GM23338 (cell line): ENCODE measurements around the gene SCGB3A2. TPM values are rescaled to one million over a fixed set of nuclear protein-coding genes. Genes with fewer than 3 reads are reported as not detected.

Experiments
- ATAC-seq: fragments of 200-7000 bp; cut with Tn5 transposase; 3 replicates; pipeline ENCODE4 v1.9.1; 2020
- DNase-seq: peaks from one replicate; pipeline ENCODE4 v3.0.0-alpha.2; 2015; ENCODE audit warnings: low spot score
- H2AFZ ChIP-seq: fragments of 200-600 bp; sonication (generic); 2 replicates; pipeline ENCODE4 v1.8.0; 2016; ENCODE audit warnings: antibody characterized with exemption, mild to moderate bottlenecking, moderate library complexity
- H3F3A ChIP-seq: fragments of 200-600 bp; sonication (generic); replicated peaks from 2 replicates; pipeline ENCODE4 v1.8.0; 2017; ENCODE audit warnings: antibody characterized with exemption, mixed run types, low read depth
- H3K27ac ChIP-seq: fragments of 200-600 bp; sonication (generic); 2 replicates; pipeline ENCODE4 v1.6.1; 2016; ENCODE audit warnings: low read depth
- H3K27me3 ChIP-seq: fragments of 200-600 bp; sonication (generic); 2 replicates; pipeline ENCODE4 v1.8.0; 2016; ENCODE audit warnings: mild to moderate bottlenecking, mixed run types, moderate library complexity; ENCODE audit not compliant: insufficient read depth
- H3K36me3 ChIP-seq: fragments of 200-600 bp; sonication (generic); 2 replicates; pipeline ENCODE4 v1.8.0; 2016; ENCODE audit warnings: mild to moderate bottlenecking; ENCODE audit not compliant: insufficient read depth
- H3K4me1 ChIP-seq: fragments of 200-600 bp; sonication (generic); 2 replicates; pipeline ENCODE4 v1.8.0; 2016; ENCODE audit warnings: mild to moderate bottlenecking, moderate library complexity; ENCODE audit not compliant: insufficient read depth
- H3K4me2 ChIP-seq: fragments of 200-600 bp; sonication (generic); 2 replicates; pipeline ENCODE4 v1.7.1; 2017; ENCODE audit warnings: mixed run types
- H3K4me3 ChIP-seq: fragments of 200-600 bp; sonication (generic); 2 replicates; pipeline ENCODE4 v1.6.1; 2016; ENCODE audit warnings: mixed run types
- H3K79me2 ChIP-seq: fragments of 200-600 bp; sonication (generic); replicated peaks from 2 replicates; pipeline ENCODE4 v1.8.0; 2017; ENCODE audit warnings: mild to moderate bottlenecking; ENCODE audit not compliant: insufficient read depth
- H3K9me2 ChIP-seq: fragments of 200-600 bp; sonication (generic); 2 replicates; pipeline ENCODE4 v1.8.0; 2017; ENCODE audit not compliant: insufficient read depth
- H4K20me1 ChIP-seq: fragments of 200-600 bp; sonication (generic); replicated peaks from 2 replicates; pipeline ENCODE4 v1.8.0; 2017; ENCODE audit warnings: mild to moderate bottlenecking; ENCODE audit not compliant: insufficient read depth
- H3K27ac Mint-ChIP-seq: 2 replicates; pipeline ENCODE4 v1.8.0; 2020; ENCODE audit warnings: inconsistent platforms, mild to moderate bottlenecking, moderate library complexity, mixed read lengths
- H3K27me3 Mint-ChIP-seq: 3 replicates; pipeline ENCODE4 v1.8.0; 2022; ENCODE audit warnings: low read depth, mild to moderate bottlenecking, moderate library complexity, mixed read lengths, inconsistent platforms; ENCODE audit not compliant: insufficient read depth, poor library complexity
- H3K36me3 Mint-ChIP-seq: 3 replicates; pipeline ENCODE4 v1.8.0; 2021; ENCODE audit warnings: low read depth, mild to moderate bottlenecking, inconsistent platforms, moderate library complexity, mixed read lengths
- H3K4me1 Mint-ChIP-seq: 3 replicates; pipeline ENCODE4 v1.8.0; 2020; ENCODE audit warnings: mild to moderate bottlenecking, inconsistent platforms, mixed read lengths
- H3K4me3 Mint-ChIP-seq: 3 replicates; pipeline ENCODE4 v1.8.0; 2021; ENCODE audit warnings: moderate library complexity, mild to moderate bottlenecking, inconsistent platforms, mixed read lengths
- H3K9me3 Mint-ChIP-seq: 3 replicates; pipeline ENCODE4 v1.8.0; 2020; ENCODE audit warnings: moderate library complexity, mild to moderate bottlenecking, inconsistent platforms, mixed read lengths
- CREB1 ChIP-seq: fragments of 250-450 bp; sonication (Bioruptor Pico); IDR thresholded peaks from 2 replicates; pipeline ENCODE4 v1.5.0; 2020; ENCODE audit warnings: low read depth, mild to moderate bottlenecking, moderate library complexity
- EZH2 ChIP-seq: fragments of 200-600 bp; sonication (generic); IDR thresholded peaks from one replicate; pipeline ENCODE4 v1.8.0; 2017; ENCODE audit warnings: antibody characterized with exemption, mild to moderate bottlenecking, low read depth; ENCODE audit not compliant: unreplicated experiment
- EZH2phosphoT487 ChIP-seq: fragments of 200-600 bp; sonication (generic); IDR thresholded peaks from one replicate; pipeline ENCODE4 v1.8.1; 2018; ENCODE audit warnings: antibody characterized with exemption; ENCODE audit not compliant: unreplicated experiment
- JUNB ChIP-seq: IDR thresholded peaks from one replicate; pipeline ENCODE4 v1.6.1; 2016; ENCODE audit warnings: antibody characterized with exemption; ENCODE audit not compliant: unreplicated experiment
- NANOG ChIP-seq: IDR thresholded peaks from 2 replicates; pipeline ENCODE4 v1.6.1; 2016; ENCODE audit warnings: antibody characterized with exemption, borderline replicate concordance
- POLR2AphosphoS5 ChIP-seq: IDR thresholded peaks from 2 replicates; pipeline ENCODE4 v1.6.1; 2016; ENCODE audit warnings: antibody characterized with exemption, low read depth
- STAT1 ChIP-seq: IDR thresholded peaks from one replicate; pipeline ENCODE4 v1.6.1; 2016; ENCODE audit warnings: antibody characterized with exemption; ENCODE audit not compliant: unreplicated experiment
- ZNF114 ChIP-seq: fragments of 250-450 bp; sonication (Bioruptor Pico); IDR thresholded peaks from 2 replicates; pipeline ENCODE4 v1.5.0; 2020; ENCODE audit warnings: mild to moderate bottlenecking, moderate library complexity
- ZNF331 ChIP-seq: fragments of 250-450 bp; sonication (Bioruptor Pico); IDR thresholded peaks from 2 replicates; pipeline ENCODE4 v1.5.0; 2020; ENCODE audit warnings: low read depth, mild to moderate bottlenecking, moderate library complexity
- polyA plus RNA-seq: library from polyadenylated mRNA; unstranded; fragments of >200 nt; fragmentation: Nextera tagmentation; extraction: Ambion mirVana; gene quantifications from 2 replicates; pipeline ENCODE4 v1.2.1, GENCODE V29; 2016
- total RNA-seq: library from RNA; depleted of rRNA; stranded (reverse); fragments of >200 nt; shearing (Covaris generic); gene quantifications from 2 replicates; pipeline ENCODE4 v1.2.3, GENCODE V29; 2014
- TF ChIP-seq, protein P1 (sequence below), 2 experiments: fragments of 200-600 bp in 1 of 2; sonication (generic) in 1 of 2; conservative IDR thresholded peaks; 2 replicates each; pipeline versions ENCODE4 v1.5.1 to v1.6.1; 2016 to 2017; ENCODE audit warnings: antibody characterized with exemption in 2 of 2, low read depth in 2 of 2, mild to moderate bottlenecking in 2 of 2, moderate library complexity in 1 of 2
- TF ChIP-seq, protein P2 (sequence below): IDR thresholded peaks from 2 replicates; pipeline ENCODE4 v1.6.1; 2016; ENCODE audit warnings: antibody characterized with exemption
- TF ChIP-seq, protein P3 (sequence below): fragments of 250-450 bp; sonication (Bioruptor Pico); IDR thresholded peaks from 2 replicates; pipeline ENCODE4 v1.5.0; 2020; ENCODE audit warnings: mild to moderate bottlenecking, moderate library complexity

Gene SCGB3A2
- total and polyA plus RNA-seq, 2 experiments from 2014 or later = 36.1 to 256 TPM

DNA sequence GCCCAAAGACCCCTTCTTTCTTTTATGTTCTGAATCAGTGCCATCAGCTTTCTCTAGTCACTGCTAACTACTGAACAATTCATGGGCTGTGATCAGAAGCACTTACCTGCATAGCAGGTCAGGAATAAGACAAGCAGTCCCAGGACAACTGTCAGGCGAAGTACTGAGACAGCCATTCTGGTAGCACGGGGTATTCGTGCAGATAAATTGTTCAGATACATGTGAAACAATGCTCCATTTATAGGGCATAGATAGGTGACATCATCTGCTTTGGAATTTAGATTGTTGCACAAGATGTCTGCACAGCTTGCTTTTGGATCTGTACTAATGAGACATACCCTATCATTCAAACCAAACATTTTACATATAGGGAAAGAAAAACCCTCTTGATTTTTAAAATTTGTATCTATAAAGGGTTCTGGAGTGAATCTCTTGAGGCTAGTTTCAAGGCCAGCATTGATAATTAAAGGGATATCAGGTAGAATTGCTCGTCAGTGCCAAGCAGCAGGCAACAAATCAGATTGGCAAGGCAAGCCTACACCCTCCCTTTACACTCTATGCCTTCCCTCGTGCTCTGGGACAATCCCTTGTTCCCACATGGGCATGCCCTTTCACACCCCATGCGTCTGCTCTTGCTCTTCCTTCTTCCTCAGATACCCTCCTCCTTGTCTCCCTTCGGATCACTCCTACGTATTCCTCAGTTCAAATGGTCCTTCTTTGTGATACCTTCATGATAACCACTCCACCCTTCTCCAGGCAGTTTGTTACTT is 28.0 kb downstream of the SCGB3A2 start, which contains the start of gene C5orf46 (continued):
- TF ChIP-seq, protein P1, sequence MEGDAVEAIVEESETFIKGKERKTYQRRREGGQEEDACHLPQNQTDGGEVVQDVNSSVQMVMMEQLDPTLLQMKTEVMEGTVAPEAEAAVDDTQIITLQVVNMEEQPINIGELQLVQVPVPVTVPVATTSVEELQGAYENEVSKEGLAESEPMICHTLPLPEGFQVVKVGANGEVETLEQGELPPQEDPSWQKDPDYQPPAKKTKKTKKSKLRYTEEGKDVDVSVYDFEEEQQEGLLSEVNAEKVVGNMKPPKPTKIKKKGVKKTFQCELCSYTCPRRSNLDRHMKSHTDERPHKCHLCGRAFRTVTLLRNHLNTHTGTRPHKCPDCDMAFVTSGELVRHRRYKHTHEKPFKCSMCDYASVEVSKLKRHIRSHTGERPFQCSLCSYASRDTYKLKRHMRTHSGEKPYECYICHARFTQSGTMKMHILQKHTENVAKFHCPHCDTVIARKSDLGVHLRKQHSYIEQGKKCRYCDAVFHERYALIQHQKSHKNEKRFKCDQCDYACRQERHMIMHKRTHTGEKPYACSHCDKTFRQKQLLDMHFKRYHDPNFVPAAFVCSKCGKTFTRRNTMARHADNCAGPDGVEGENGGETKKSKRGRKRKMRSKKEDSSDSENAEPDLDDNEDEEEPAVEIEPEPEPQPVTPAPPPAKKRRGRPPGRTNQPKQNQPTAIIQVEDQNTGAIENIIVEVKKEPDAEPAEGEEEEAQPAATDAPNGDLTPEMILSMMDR (conservative IDR thresholded peaks at IDR 0.05; ENCODE audit: low read depth in 2 of 2) = no peak
- no peak for TF ChIP-seq POLR2AphosphoS5
- no peak for TF ChIP-seq ZNF331
- TF ChIP-seq EZH2 = no peak
- no peak for TF ChIP-seq STAT1
- TF ChIP-seq ZNF114 (CRISPR knock-in tag) = no peak
- TF ChIP-seq NANOG = no peak
- TF ChIP-seq EZH2phosphoT487 = no peak
- no peak for TF ChIP-seq CREB1 (CRISPR knock-in tag)

DNA sequence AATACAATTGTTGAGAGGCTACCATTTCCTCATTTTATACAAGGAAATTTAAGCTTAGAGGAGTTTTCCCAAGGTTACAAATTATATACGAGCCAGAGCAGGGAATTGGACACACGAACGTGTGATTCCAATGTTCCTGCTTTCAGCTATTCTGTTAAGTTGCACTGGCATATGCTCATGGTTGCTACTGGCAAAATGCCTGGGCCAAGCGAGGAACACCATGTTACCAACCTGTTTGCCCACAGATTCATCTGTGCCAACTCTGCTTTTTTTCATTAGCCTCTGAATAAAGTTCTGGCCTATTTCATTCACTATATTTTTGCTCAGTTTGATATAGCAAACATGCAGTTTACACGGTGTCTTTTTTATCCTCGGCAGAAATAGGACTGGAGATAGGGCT is 32.9 kb downstream of the SCGB3A2 start:
- Histone ChIP-seq H3K36me3 (no peaks in the 10 kb centered on the region), H3K27me3 (no peaks in the 10 kb centered on the region), H3K4me1 (no peaks in the 10 kb centered on the region), H2AFZ (no peak overlapping the region), H3K27ac (no peak overlapping the region), H3K4me3 (no peak overlapping the region), H3K4me2 (no peak overlapping the region), H3K79me2 (no peaks in the 10 kb centered on the region), H3F3A (0 out of 2 replicates have a peak, but pooled peaks cover 3% of the 10 kb centered on the region), H4K20me1 (no peaks in the 10 kb centered on the region), H3K9me2 (0 out of 2 replicates have a peak, but pooled peaks cover 9% of the 10 kb centered on the region)
- Mint-ChIP-seq H3K27me3 (peaks cover 2% of the 10 kb centered on the region), H3K9me3 (no peaks in the 10 kb centered on the region), H3K27ac (no peak overlapping the region), H3K4me1 (peaks cover 3% of the 10 kb centered on the region), H3K36me3 (no peaks in the 10 kb centered on the region), H3K4me3 (no peak overlapping the region)
- DNase-seq (no peak), ATAC-seq (no peak)
- TF ChIP-seq ZNF331 (no peak), CREB1 (CRISPR knock-in tag) (no peak), POLR2AphosphoS5 (no peak), JUNB (no peak), EZH2phosphoT487 (no peak), STAT1 (no peak), EZH2 (no peak), ZNF114 (CRISPR knock-in tag) (no peak), NANOG (no peak)
- TF ChIP-seq, protein P1 (conservative IDR thresholded peaks at IDR 0.05; ENCODE audit: low read depth in 2 of 2) = no peak
- TF ChIP-seq, protein P2, sequence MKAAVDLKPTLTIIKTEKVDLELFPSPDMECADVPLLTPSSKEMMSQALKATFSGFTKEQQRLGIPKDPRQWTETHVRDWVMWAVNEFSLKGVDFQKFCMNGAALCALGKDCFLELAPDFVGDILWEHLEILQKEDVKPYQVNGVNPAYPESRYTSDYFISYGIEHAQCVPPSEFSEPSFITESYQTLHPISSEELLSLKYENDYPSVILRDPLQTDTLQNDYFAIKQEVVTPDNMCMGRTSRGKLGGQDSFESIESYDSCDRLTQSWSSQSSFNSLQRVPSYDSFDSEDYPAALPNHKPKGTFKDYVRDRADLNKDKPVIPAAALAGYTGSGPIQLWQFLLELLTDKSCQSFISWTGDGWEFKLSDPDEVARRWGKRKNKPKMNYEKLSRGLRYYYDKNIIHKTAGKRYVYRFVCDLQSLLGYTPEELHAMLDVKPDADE = no peak
- TF ChIP-seq, protein P3, sequence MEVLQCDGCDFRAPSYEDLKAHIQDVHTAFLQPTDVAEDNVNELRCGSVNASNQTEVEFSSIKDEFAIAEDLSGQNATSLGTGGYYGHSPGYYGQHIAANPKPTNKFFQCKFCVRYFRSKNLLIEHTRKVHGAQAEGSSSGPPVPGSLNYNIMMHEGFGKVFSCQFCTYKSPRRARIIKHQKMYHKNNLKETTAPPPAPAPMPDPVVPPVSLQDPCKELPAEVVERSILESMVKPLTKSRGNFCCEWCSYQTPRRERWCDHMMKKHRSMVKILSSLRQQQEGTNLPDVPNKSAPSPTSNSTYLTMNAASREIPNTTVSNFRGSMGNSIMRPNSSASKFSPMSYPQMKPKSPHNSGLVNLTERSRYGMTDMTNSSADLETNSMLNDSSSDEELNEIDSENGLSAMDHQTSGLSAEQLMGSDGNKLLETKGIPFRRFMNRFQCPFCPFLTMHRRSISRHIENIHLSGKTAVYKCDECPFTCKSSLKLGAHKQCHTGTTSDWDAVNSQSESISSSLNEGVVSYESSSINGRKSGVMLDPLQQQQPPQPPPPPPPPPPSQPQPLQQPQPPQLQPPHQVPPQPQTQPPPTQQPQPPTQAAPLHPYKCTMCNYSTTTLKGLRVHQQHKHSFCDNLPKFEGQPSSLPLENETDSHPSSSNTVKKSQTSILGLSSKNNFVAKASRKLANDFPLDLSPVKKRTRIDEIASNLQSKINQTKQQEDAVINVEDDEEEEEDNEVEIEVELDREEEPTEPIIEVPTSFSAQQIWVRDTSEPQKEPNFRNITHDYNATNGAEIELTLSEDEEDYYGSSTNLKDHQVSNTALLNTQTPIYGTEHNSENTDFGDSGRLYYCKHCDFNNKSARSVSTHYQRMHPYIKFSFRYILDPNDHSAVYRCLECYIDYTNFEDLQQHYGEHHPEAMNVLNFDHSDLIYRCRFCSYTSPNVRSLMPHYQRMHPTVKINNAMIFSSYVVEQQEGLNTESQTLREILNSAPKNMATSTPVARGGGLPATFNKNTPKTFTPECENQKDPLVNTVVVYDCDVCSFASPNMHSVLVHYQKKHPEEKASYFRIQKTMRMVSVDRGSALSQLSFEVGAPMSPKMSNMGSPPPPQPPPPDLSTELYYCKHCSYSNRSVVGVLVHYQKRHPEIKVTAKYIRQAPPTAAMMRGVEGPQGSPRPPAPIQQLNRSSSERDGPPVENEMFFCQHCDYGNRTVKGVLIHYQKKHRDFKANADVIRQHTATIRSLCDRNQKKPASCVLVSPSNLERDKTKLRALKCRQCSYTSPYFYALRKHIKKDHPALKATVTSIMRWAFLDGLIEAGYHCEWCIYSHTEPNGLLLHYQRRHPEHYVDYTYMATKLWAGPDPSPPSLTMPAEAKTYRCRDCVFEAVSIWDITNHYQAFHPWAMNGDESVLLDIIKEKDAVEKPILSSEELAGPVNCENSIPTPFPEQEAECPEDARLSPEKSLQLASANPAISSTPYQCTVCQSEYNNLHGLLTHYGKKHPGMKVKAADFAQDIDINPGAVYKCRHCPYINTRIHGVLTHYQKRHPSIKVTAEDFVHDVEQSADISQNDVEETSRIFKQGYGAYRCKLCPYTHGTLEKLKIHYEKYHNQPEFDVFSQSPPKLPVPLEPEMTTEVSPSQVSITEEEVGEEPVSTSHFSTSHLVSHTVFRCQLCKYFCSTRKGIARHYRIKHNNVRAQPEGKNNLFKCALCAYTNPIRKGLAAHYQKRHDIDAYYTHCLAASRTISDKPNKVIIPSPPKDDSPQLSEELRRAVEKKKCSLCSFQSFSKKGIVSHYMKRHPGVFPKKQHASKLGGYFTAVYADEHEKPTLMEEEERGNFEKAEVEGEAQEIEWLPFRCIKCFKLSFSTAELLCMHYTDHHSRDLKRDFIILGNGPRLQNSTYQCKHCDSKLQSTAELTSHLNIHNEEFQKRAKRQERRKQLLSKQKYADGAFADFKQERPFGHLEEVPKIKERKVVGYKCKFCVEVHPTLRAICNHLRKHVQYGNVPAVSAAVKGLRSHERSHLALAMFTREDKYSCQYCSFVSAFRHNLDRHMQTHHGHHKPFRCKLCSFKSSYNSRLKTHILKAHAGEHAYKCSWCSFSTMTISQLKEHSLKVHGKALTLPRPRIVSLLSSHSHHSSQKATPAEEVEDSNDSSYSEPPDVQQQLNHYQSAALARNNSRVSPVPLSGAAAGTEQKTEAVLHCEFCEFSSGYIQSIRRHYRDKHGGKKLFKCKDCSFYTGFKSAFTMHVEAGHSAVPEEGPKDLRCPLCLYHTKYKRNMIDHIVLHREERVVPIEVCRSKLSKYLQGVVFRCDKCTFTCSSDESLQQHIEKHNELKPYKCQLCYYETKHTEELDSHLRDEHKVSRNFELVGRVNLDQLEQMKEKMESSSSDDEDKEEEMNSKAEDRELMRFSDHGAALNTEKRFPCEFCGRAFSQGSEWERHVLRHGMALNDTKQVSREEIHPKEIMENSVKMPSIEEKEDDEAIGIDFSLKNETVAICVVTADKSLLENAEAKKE (CRISPR knock-in tag) = no peak
